ENCODE data around the gene NTRK3.

The NTRK3 gene

DNA sequence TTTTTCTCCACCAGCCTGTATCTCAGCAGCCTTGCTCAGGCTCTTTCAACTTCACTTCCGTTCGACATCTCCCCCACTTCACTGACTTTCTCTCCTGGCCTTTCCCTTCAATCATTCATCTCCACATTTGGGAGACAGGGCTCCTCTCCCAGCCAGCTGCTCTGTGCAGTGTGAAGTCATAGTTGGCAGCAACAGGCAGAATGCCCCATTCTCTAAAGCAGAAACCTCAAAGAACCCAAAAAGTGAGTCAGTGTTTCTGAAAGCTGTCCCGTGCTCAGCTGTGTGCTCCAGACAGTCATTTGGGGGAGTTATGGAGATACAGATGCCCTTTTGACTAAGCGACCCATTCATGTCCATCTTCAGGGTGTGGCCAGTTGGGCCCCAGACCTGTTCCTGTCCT, 54.3 kb downstream of the NTRK3 start:
- TF ChIP-seq TAF1 (IDR thresholded peaks at IDR 0.05; ENCODE audit: borderline replicate concordance, insufficient read depth, low read length), result no peak
- TF ChIP-seq, protein P1, sequence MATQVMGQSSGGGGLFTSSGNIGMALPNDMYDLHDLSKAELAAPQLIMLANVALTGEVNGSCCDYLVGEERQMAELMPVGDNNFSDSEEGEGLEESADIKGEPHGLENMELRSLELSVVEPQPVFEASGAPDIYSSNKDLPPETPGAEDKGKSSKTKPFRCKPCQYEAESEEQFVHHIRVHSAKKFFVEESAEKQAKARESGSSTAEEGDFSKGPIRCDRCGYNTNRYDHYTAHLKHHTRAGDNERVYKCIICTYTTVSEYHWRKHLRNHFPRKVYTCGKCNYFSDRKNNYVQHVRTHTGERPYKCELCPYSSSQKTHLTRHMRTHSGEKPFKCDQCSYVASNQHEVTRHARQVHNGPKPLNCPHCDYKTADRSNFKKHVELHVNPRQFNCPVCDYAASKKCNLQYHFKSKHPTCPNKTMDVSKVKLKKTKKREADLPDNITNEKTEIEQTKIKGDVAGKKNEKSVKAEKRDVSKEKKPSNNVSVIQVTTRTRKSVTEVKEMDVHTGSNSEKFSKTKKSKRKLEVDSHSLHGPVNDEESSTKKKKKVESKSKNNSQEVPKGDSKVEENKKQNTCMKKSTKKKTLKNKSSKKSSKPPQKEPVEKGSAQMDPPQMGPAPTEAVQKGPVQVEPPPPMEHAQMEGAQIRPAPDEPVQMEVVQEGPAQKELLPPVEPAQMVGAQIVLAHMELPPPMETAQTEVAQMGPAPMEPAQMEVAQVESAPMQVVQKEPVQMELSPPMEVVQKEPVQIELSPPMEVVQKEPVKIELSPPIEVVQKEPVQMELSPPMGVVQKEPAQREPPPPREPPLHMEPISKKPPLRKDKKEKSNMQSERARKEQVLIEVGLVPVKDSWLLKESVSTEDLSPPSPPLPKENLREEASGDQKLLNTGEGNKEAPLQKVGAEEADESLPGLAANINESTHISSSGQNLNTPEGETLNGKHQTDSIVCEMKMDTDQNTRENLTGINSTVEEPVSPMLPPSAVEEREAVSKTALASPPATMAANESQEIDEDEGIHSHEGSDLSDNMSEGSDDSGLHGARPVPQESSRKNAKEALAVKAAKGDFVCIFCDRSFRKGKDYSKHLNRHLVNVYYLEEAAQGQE (IDR thresholded peaks at IDR 0.05; ENCODE audit: insufficient read depth in 1 of 2, low read depth in 2 of 2, low read length in 2 of 2), result no peak
- no peak for TF ChIP-seq SIN3A (IDR thresholded peaks at IDR 0.05; ENCODE audit: borderline replicate concordance, insufficient read depth, low read length)
- TF ChIP-seq POLR2AphosphoS5 (IDR thresholded peaks at IDR 0.05; ENCODE audit: low read depth, low read length), result no peak
- no peak for TF ChIP-seq FOXP2 (optimal IDR thresholded peaks at IDR 0.05; ENCODE audit: borderline replicate concordance, extremely low read depth, extremely low read length, insufficient read depth)

DNA sequence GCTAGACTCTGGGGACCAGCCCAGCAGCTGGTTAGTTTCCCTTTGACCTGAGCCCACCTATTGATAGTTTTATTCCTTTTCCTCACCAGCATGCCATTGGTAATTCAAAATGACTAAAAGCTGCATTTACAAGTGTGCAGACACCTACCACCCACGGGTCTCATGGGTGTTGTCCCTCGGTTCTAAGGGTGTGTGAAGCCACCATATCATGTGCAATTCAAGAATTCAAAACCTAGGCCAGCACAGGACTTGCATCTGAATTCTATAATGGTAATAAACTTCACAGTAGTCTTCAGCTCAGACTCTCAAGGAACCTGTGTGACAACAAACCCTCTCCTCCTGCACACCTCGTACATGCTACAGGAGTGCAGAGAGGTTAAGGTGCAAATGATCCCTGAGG, 55.3 kb downstream of the NTRK3 start:
- TF ChIP-seq FOXP2 (optimal IDR thresholded peaks at IDR 0.05; ENCODE audit: borderline replicate concordance, extremely low read depth, extremely low read length, insufficient read depth) (no peak), TAF1 (IDR thresholded peaks at IDR 0.05; ENCODE audit: borderline replicate concordance, insufficient read depth, low read length) (no peak), SIN3A (IDR thresholded peaks at IDR 0.05; ENCODE audit: borderline replicate concordance, insufficient read depth, low read length) (no peak), POLR2AphosphoS5 (IDR thresholded peaks at IDR 0.05; ENCODE audit: low read depth, low read length) (no peak)
- TF ChIP-seq, protein P1 (IDR thresholded peaks at IDR 0.05; ENCODE audit: insufficient read depth in 1 of 2, low read depth in 2 of 2, low read length in 2 of 2), result no peak

DNA sequence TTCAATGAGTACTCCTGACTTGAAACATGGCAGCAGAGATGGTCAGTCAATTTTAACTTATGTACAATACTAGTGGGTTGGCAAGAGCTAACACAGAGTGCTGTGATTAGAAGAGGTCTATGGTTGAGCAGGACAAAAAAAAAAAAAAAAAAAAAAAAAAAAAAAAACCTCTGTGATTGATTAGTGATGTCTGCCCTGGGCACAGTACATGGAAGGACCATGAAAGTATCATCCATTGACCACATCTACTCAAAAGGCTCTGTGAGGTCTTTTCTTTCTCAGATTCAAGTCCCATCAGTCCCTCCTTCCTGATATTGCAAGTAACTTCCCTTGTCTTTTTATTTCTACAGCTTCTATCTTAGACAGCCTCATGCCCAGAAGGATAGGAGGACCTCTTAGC, 59.6 kb downstream of the NTRK3 start:
- TF ChIP-seq SIN3A (IDR thresholded peaks at IDR 0.05; ENCODE audit: borderline replicate concordance, insufficient read depth, low read length), result no peak
- no peak for TF ChIP-seq TAF1 (IDR thresholded peaks at IDR 0.05; ENCODE audit: borderline replicate concordance, insufficient read depth, low read length)
- TF ChIP-seq POLR2AphosphoS5 (IDR thresholded peaks at IDR 0.05; ENCODE audit: low read depth, low read length), result no peak
- TF ChIP-seq, protein P1 (IDR thresholded peaks at IDR 0.05; ENCODE audit: insufficient read depth in 1 of 2, low read depth in 2 of 2, low read length in 2 of 2), result no peak
- no peak for TF ChIP-seq FOXP2 (optimal IDR thresholded peaks at IDR 0.05; ENCODE audit: borderline replicate concordance, extremely low read depth, extremely low read length, insufficient read depth)

DNA sequence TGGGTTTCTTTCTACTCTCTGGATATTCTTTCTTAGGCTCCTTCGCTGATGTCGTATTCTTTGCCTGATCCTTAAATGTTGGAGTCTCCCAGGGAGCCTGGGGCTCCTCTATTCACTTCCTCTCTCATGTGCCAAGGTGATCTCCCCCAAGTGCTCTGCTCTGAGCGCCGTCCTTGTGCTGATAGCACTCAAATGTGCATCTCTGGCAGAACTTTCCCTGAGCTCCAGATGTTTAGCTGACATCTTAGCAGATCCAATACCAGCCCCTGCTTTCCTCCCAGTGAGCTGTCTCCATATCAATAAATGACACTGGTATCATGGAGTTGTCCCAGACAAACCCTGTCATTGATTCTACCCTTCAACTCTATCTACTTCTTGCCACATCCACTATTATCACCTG, 62.4 kb downstream of the NTRK3 start:
- TF ChIP-seq SIN3A (IDR thresholded peaks at IDR 0.05; ENCODE audit: borderline replicate concordance, insufficient read depth, low read length) (no peak), FOXP2 (optimal IDR thresholded peaks at IDR 0.05; ENCODE audit: borderline replicate concordance, extremely low read depth, extremely low read length, insufficient read depth) (no peak), POLR2AphosphoS5 (IDR thresholded peaks at IDR 0.05; ENCODE audit: low read depth, low read length) (no peak), TAF1 (IDR thresholded peaks at IDR 0.05; ENCODE audit: borderline replicate concordance, insufficient read depth, low read length) (no peak)
- TF ChIP-seq, protein P1 (IDR thresholded peaks at IDR 0.05; ENCODE audit: insufficient read depth in 1 of 2, low read depth in 2 of 2, low read length in 2 of 2), result no peak

DNA sequence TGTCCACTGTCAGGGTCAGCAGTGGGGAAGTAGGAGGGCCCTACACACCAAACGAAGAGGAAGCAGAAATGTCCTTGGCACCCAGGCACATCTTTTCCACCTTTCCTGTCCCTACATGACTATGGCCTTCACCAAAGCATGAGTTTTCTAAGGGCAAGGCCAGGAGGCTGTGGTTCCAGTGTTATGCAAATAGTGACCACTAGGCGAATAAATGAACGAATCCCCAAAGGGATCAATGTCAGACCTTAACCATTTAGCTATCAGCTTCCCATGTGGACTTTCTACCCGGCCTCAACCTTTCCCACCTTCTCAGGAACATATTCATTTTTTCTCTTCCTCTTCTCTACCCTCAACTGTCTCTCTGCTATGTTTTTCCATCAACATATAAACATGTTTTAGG, 63.1 kb downstream of the NTRK3 start:
- TF ChIP-seq, protein P1 (IDR thresholded peaks at IDR 0.05; ENCODE audit: insufficient read depth in 1 of 2, low read depth in 2 of 2, low read length in 2 of 2), result no peak
- no peak for TF ChIP-seq TAF1 (IDR thresholded peaks at IDR 0.05; ENCODE audit: borderline replicate concordance, insufficient read depth, low read length)
- TF ChIP-seq FOXP2 (optimal IDR thresholded peaks at IDR 0.05; ENCODE audit: borderline replicate concordance, extremely low read depth, extremely low read length, insufficient read depth), result no peak
- TF ChIP-seq SIN3A (IDR thresholded peaks at IDR 0.05; ENCODE audit: borderline replicate concordance, insufficient read depth, low read length), result no peak
- TF ChIP-seq POLR2AphosphoS5 (IDR thresholded peaks at IDR 0.05; ENCODE audit: low read depth, low read length), result no peak

Data from PFSK-1 (cell line).